Fibroblast of peridontal ligament (primary cell): Measurements from ENCODE around the gene POLR1A.
A peak's percentile ranks its signal among the peaks of the same experiment; 100 is the strongest.
"Not testable (repeated sequence)": the region's sequence is repeated elsewhere in the genome, so short reads cannot be mapped to it uniquely, and the experiment has no call there.

Experiments used
- DNase-seq: peaks from one replicate; pipeline ENCODE4 v3.0.0-alpha.2; 2010; ENCODE audit errors: extremely low read depth

POLR1A gene

DNA sequence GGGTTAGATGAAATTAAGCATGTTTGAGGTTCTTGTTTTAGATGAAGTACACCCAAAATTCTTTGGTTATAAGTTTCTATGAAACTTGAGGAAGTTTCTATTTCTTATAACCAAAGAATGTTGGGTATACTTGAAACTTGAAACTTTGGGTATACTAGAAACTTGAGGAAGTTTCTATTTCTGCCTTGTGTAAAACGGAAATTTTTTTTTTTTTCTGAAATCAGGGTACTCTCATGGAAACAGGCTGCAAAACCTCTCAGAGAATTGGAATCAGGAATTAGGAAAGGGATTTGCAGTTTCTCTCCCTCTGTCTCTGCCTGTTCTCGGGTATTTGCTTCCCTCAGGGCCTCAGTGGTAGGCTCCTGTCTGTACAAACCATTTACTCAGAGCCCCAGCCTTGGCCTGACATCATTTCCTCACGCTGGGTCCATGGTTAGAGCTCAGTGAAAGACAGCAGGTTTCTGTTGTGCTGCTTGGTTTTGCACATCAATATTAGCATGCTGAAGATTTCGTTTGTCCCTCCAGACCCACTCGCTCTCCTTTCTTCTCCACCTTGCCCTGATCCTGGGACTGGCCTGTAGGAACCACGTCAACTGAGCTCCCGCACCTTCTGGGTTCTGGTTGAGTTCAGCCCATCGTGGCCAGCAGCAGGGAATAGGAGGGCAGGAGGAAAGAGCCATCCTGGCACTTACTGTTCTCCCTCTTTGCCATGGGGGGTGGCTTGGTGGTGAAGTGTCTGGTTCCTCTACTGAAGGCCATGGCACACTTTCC, 106.4 kb downstream of the POLR1A start:
- peak; percentile 80 for DNase-seq

DNA sequence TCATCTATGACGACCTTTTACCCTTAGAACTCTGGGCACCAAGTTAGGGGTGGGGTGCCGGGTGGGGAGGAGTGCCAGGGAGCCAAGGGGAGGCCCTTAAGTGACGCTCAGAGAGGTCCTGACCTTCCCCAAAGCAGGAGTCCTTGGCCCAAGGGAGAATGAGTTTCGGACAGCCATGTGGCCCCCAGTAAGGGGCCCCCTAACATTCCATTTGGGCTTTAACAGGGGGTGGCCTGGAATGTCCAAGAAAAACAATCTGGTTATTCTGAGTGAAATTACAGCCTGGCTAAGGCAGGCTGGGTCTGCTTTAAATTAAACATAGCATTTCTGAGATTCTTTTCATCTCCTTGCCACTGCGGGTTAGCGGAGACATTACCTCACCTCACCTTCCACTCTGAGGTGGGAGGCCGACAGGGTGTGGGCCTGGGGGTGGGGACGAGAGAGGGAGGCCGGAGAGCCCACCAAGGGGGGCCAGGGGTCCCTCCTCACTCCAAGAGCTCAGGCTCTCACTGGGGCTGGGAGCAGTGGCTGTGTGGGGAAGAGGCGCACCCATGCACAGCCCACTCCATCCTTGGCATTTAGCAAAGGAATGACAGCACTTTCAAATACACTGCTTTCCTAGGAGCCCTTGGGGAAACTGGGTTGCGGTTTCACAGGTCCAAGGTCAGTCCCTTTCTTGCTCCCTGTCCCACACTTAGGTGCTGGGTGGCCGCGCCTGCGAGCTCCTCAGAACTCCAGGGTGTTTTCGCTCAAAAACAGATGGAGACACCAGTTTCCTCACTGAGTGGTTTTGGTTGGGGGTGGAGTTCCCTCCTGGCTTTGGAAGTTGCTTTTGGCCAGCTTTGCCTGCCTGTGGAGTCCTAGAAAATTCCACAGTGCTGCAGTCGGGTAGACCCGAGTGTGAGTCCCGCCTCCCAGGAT, 107.4 kb downstream of the POLR1A start:
- DNase-seq = peak; percentile 90

GRCh38 chr2:85997017-85997970, 108.4 kb downstream of the POLR1A start:
- peak; percentile 84 for DNase-seq

GRCh38 chr2:85996591-85996990, 109.1 kb downstream of the POLR1A start:
- DNase-seq = no peak

- no peak for DNase-seq
These were observed 109.8 kb downstream of the POLR1A start for GRCh38 chr2:85995648-85996529.

DNA sequence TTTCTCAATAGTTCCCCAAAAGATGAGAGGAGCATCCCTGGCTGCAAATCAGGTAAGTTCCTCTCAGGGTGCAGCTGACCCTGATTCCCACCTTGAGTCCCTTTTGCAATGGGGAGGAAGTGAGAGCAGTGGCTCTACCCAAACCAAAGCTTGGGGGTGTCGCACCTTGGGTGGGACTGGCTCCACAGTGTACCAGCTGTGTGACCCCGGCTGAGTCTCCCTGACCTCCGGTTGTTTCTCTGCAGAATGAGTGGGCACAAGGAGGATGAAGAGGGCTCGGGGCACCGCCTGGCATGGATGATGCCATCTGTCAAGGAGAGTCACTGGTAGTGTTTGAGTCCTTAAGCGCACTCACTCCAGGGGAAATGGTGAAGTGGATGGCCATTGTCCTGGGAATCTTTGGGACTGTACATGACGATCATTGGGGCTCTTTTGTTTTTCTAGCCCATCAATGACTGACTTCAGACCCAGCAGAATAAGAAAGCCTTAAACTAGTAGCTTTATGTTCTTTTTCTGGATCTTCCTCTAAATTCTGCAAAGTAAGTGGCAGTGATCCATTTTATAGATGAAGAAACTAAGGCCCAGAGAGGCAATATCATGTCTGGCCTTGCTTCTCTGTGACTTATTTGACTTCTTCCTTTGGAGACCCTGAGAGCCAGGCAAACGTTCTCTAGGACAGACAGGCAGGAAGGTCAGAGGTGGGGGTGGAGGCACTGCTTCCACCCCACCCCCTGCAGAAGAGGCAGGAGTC, 110.6 kb downstream of the POLR1A start:
- DNase-seq = no peak

- no peak for DNase-seq
These were observed 111.3 kb downstream of the POLR1A start for GRCh38 chr2:85994421-85994777.

- DNase-seq = no peak
These were observed 113.1 kb downstream of the POLR1A start for GRCh38 chr2:85992611-85993010.

GRCh38 chr2:85992053-85992452, 113.6 kb downstream of the POLR1A start:
- not testable (repeated sequence) for DNase-seq

DNA sequence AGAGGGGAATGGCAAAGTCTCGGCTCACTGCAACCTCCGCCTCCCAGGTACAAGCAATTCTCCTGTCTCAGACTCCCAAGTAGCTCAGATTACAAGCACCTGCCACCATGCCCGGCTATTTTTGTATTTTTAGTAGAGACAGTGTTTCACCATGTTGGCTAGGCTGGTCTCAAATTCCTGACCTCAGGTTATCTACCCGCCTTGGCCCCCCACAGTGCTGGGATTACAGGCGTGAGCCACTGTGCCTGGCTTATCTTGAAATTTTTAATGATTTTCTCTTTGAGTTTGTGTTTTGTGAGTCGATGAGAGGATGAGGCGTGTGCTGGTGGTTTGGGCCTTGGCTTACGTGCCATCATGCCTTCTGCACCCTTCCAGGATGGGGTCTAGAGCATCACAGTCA, 115.6 kb downstream of the POLR1A start:
- no peak for DNase-seq

- no peak for DNase-seq
These were observed 116.3 kb downstream of the POLR1A start for GRCh38 chr2:85989288-85989865.

DNA sequence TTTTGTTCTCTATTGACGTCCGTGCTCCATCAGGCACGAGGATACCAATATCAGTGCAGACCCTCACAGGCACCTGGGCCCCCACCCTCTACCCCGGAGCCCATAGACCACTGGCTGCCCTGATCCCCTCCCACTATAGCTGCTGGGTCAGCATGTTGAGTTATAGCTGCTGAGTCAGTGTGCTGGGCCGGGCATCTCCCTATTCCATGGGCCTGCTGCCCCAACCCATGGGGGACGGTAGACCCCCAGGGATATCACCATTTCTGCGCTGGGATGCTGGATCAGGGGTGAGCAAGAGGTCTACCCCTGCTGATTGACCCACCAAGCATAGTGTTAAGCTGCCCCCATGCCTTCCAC, 116.8 kb downstream of the POLR1A start:
- no peak for DNase-seq

- DNase-seq = peak; percentile 63
These were observed 117.3 kb downstream of the POLR1A start for GRCh38 chr2:85988175-85988913.

DNA sequence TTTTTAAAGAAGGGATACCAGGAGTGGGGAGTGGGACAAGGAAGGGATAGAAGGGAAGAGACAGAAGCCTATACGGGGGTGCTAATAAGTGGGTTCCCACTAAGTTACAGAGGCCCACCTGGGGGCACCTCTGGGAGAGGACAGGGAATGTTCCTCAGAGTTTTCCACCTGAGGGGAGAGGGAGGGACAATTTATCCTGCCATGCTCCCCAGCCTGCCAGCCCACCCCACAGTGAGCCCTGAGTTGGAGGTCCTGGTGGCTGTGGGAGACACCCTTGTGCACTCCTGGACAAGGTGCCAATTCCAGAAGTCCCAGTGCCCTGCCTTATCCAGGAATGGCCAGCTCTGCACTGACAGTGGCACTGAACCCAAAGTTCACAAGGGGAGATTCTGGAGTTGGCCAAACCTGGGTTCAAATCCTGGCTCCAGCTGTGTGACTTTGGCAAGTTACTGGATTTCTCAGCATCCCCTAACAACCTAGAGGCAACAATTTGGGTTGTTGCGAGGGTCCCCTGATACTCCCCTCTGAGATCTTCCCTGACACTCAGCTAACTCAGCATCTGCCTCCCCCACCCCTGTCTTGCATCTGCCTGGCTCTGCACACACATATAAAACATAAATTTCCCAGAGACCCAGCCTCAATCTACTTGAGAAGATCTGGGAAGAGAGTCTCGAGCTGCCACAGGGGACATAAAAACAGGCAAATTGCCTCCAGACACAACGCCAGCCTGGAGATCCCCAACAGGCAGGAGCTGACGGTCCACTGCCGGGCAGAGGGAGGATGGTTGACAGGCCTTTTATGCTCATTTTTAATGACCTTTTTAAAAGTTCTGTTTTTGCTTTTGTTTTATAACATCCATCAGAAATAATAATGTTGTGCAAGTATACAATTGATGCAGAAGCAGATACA, 118.2 kb downstream of the POLR1A start:
- no peak for DNase-seq

DNA sequence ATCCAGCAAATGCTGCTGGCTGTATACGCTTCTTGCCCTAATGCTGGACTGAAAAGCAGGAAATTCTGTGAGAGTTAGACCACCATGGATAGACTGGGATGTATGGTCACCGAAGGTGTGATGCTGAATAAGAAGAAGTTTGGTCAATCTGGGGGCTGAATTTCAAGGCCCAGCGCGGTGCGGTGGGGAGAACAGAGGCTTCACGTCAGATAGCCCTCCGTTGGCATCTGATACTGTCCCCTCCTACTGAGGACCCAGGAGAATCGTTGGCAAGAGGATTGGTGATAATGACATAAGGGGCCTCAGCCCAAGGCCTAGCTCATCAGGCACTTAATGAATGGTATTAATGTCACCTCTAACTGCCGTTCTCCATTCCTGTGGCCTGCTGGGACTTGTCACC, 119.6 kb downstream of the POLR1A start:
- DNase-seq = no peak

GRCh38 chr2:85984788-85985187, 120.9 kb downstream of the POLR1A start:
- no peak for DNase-seq

- DNase-seq = no peak
These were observed 121.9 kb downstream of the POLR1A start for GRCh38 chr2:85983766-85984165.
